ENCODE data around the gene ANTXR1. TPM values are rescaled to one million over a fixed set of nuclear protein-coding genes. Genes with fewer than 3 reads are reported as not detected.

Gene ANTXR1
- total RNA-seq, 1 donor from 2014 or later = 61.1 TPM

DNA sequence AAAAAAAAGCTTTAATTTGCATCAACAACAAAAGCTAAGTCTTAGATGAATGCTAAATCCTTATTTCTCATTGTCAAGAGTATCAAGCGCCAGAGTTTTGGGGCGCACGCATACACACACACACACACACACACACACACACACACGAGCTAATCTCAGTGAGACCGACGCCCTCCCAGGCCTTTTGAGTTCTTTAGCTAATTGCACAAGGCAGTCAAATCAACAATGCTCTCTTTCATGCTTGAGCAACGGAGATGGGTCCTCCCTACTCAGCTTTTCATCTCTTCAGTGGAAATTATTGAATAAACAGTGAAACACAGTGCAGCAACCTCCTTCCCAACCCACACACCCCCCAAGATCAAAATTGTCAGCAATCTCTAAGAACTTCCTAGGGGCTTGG, 19.3 kb upstream of the ANTXR1 start:
- H3K27me3 Mint-ChIP-seq (ENCODE audit: low read depth) = peaks cover 11% of the 10 kb centered on the region
- no peaks in the 10 kb centered on the region for H3K9me3 Mint-ChIP-seq
- no peak overlapping the region for H3K4me3 Mint-ChIP-seq
- no peak overlapping the region for H3K27ac Mint-ChIP-seq (ENCODE audit: unreplicated experiment)
- H3K4me1 Mint-ChIP-seq = peaks cover 6% of the 10 kb centered on the region
- DNase-seq (ENCODE audit: low read depth, low spot score) = no peak
- no peaks in the 10 kb centered on the region for H3K36me3 Mint-ChIP-seq (ENCODE audit: low read depth)
- TF ChIP-seq, protein P1, sequence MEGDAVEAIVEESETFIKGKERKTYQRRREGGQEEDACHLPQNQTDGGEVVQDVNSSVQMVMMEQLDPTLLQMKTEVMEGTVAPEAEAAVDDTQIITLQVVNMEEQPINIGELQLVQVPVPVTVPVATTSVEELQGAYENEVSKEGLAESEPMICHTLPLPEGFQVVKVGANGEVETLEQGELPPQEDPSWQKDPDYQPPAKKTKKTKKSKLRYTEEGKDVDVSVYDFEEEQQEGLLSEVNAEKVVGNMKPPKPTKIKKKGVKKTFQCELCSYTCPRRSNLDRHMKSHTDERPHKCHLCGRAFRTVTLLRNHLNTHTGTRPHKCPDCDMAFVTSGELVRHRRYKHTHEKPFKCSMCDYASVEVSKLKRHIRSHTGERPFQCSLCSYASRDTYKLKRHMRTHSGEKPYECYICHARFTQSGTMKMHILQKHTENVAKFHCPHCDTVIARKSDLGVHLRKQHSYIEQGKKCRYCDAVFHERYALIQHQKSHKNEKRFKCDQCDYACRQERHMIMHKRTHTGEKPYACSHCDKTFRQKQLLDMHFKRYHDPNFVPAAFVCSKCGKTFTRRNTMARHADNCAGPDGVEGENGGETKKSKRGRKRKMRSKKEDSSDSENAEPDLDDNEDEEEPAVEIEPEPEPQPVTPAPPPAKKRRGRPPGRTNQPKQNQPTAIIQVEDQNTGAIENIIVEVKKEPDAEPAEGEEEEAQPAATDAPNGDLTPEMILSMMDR (conservative IDR thresholded peaks at IDR 0.05) = no peak

DNA sequence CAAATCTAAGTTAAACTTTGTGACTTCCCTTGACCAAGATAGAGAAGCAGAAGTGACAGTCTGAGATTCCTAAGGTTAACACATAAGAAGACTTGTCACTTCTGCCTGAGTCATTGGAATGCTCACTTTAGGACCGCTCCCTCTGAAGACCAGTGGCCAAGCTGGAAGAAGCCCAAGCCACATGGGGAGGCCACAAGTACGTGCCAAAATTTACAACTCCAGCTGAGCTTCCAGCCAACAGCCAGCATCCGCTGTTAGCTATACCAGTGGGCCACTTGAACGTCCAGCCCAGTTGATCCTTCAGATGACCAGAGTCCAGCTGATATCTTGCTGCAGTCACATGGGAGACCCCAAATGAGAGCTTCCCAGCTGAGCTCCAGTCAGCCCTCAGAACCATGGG, 18.1 kb upstream of the ANTXR1 start:
- no peak for DNase-seq (ENCODE audit: low read depth, low spot score)
- no peak overlapping the region for H3K27ac Mint-ChIP-seq (ENCODE audit: unreplicated experiment)
- TF ChIP-seq, protein P1 (conservative IDR thresholded peaks at IDR 0.05) = no peak
- H3K4me1 Mint-ChIP-seq = peaks cover 6% of the 10 kb centered on the region
- no peaks in the 10 kb centered on the region for H3K36me3 Mint-ChIP-seq (ENCODE audit: low read depth)
- H3K9me3 Mint-ChIP-seq = peaks cover 5% of the 10 kb centered on the region
- peaks cover 18% of the 10 kb centered on the region for H3K27me3 Mint-ChIP-seq (ENCODE audit: low read depth)
- H3K4me3 Mint-ChIP-seq = no peak overlapping the region

DNA sequence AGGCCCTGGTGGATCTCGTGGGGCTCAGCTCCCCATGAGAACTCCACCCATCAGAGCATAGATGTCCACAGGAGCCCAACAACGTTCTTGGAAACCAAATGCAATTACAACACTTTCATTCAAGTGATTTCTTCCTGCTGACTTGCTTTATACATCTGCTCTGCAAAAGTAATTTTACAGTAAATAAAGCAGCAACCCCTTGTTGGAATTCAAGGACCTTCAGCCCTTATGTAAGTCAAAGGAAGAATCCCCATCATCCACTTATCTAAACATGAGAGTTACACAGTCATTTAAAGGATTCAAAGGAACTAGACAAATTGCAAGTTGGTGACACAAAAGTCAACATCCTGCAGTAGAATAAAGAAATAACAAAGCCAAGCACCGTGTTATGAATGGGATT, 17.1 kb upstream of the ANTXR1 start:
- Mint-ChIP-seq H3K27me3 (ENCODE audit: low read depth) (peaks cover 15% of the 10 kb centered on the region), H3K4me1 (peaks cover 6% of the 10 kb centered on the region), H3K9me3 (peaks cover 5% of the 10 kb centered on the region), H3K27ac (ENCODE audit: unreplicated experiment) (no peak overlapping the region), H3K36me3 (ENCODE audit: low read depth) (no peaks in the 10 kb centered on the region), H3K4me3 (no peak overlapping the region)
- DNase-seq (ENCODE audit: low read depth, low spot score) = no peak
- TF ChIP-seq, protein P1 (conservative IDR thresholded peaks at IDR 0.05) = no peak

DNA sequence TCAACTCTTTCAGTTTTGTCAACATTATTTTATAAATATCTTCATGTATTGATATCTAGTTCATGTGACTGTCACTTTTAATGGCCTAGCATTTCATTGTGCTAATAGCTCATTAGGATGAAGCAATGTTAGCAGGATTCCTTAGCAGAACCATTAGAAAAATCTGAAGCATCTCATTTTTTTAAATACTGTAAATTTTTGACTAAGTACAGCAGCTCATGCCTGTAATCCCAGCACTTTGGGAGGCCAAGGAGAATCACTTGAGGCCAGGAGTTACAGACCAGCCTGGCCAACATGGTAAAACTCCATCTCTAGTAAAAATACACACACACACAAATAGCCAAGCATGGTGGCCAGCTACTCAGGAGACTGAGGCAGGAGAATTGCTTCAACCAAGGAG, 15.6 kb upstream of the ANTXR1 start:
- Mint-ChIP-seq H3K9me3 (peaks cover 14% of the 10 kb centered on the region), H3K36me3 (ENCODE audit: low read depth) (no peaks in the 10 kb centered on the region), H3K4me1 (peaks cover 6% of the 10 kb centered on the region), H3K27me3 (ENCODE audit: low read depth) (peaks cover 15% of the 10 kb centered on the region), H3K4me3 (no peak overlapping the region), H3K27ac (ENCODE audit: unreplicated experiment) (no peak overlapping the region)
- DNase-seq (ENCODE audit: low read depth, low spot score) = no peak
- TF ChIP-seq, protein P1 (conservative IDR thresholded peaks at IDR 0.05) = no peak

DNA sequence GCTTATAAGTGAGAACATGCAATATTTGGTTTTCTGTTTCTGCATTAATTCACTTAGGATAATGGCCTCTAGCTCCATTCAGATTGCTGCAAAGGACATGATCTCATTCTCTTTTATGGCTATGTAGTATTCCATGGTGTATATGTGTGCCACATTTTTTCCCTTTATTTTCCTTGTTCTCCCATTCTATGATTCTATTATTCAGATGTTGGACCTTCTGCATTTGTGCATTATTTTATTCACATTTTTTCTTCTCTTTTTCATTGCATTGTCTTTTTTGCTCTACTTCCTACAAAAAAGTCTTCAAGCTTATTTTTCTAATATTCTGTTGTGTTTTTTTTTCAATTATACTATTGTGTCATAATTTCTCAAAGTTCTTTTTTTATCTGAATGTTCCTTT, 11.1 kb upstream of the ANTXR1 start:
- peaks cover 15% of the 10 kb centered on the region for H3K9me3 Mint-ChIP-seq
- peaks cover 35% of the 10 kb centered on the region for H3K27me3 Mint-ChIP-seq (ENCODE audit: low read depth)
- H3K27ac Mint-ChIP-seq (ENCODE audit: unreplicated experiment) = no peak overlapping the region
- DNase-seq (ENCODE audit: low read depth, low spot score) = no peak
- H3K4me1 Mint-ChIP-seq = no peaks in the 10 kb centered on the region
- H3K36me3 Mint-ChIP-seq (ENCODE audit: low read depth) = no peaks in the 10 kb centered on the region
- no peak overlapping the region for H3K4me3 Mint-ChIP-seq
- TF ChIP-seq, protein P1 (conservative IDR thresholded peaks at IDR 0.05) = no peak

DNA sequence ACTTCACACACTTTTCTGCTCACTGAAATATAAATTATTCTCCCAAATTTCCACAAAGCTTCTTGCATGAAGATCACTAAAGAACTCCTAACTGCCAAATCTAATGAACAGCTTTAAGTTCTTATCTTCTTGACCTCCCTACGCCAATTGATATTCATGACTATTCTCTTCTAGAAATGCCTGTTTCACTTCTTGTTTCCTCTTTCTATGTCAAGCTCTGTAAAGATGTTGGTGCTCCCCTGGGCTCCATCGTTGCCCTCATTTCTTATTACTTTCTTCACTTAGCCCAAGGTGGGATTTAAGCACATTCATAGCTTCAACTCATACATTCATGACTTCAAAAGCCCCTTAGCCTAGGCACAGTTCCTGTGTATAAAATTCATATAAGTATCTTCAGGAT, 9.2 kb upstream of the ANTXR1 start:
- DNase-seq (ENCODE audit: low read depth, low spot score) = no peak
- H3K9me3 Mint-ChIP-seq = peaks cover 15% of the 10 kb centered on the region
- TF ChIP-seq, protein P1 (conservative IDR thresholded peaks at IDR 0.05) = no peak
- H3K36me3 Mint-ChIP-seq (ENCODE audit: low read depth) = no peaks in the 10 kb centered on the region
- no peak overlapping the region for H3K27ac Mint-ChIP-seq (ENCODE audit: unreplicated experiment)
- H3K4me1 Mint-ChIP-seq = no peaks in the 10 kb centered on the region
- no peak overlapping the region for H3K4me3 Mint-ChIP-seq
- peaks cover 44% of the 10 kb centered on the region for H3K27me3 Mint-ChIP-seq (ENCODE audit: low read depth)

All from neural crest cell (in vitro differentiated cells).